HCT116 (cell line): Measurements from ENCODE around the gene XDH. TPM values are rescaled to one million over a fixed set of nuclear protein-coding genes. Genes with fewer than 3 reads are reported as not detected.

Source experiments
- ATAC-seq: fragments of 200-7000 bp; cut with Tn5 transposase; 2 replicates; pipeline ENCODE4 v1.9.1; 2020; ENCODE audit warnings: mild to moderate bottlenecking, moderate library complexity
- BruUV-seq: library from RNA; stranded (reverse); fragments of 400-500 nt; replicated peaks from 2 replicates; lab custom pipeline; 2021; lab: Mats Ljungman, UMichigan
- CTCF ChIA-PET: fragments of 300-600 bp; sonication (Branson Sonifier 250); formaldehyde crosslinking; loops from one replicate; lab custom pipeline; 2021; ENCODE audit warnings: antibody characterized with exemption; lab: Charles Lee
- POLR2A ChIA-PET: fragments of 300-600, 350-600 bp; sonication (Branson Sonifier 250); formaldehyde crosslinking; loops from one replicate; lab custom pipeline; 2021; ENCODE audit warnings: antibody characterized with exemption; lab: Charles Lee
- RAD21 ChIA-PET, 2 experiments: fragments of 300-600 bp; sonication (Branson Sonifier 250); formaldehyde crosslinking; loops; one replicate each; lab custom pipeline; 2023; ENCODE audit warnings: low total read pairs in 2 of 2; ENCODE audit not compliant: uncharacterized antibody in 2 of 2, unreplicated experiment in 2 of 2, low non-redundant PET in 1 of 2; lab: Charles Lee
- DNase-seq: peaks from one replicate; pipeline ENCODE4 v3.0.0-alpha.2; 2010; ENCODE audit warnings: low read depth, low spot score
- H2AFZ ChIP-seq: fragments of 200-600 bp; shearing (Covaris generic), sonication (generic); 2 replicates; pipeline ENCODE4 v1.6.1; 2017; ENCODE audit warnings: low read depth, mixed run types, mixed read lengths, antibody characterized with exemption, low read length; ENCODE audit not compliant: poor library complexity, severe bottlenecking
- H3K27ac ChIP-seq: 2 replicates; pipeline ENCODE4 v1.5.1; 2012; ENCODE audit warnings: low read depth, low read length
- H3K27me3 ChIP-seq: fragments of 200-600 bp; sonication (generic); 2 replicates; pipeline ENCODE4 v1.6.1; 2016; ENCODE audit warnings: mixed run types, low read length, mixed read lengths; ENCODE audit not compliant: insufficient read depth
- H3K36me3 ChIP-seq, 2 experiments: fragments of 200-500 bp in 1 of 2; fragments of 200-600 bp in 1 of 2; sonication (Bioruptor generic) in 1 of 2; sonication (generic) in 1 of 2; 2 replicates each; pipeline versions ENCODE4 v1.5.1 to v1.6.1; 2014 to 2016; ENCODE audit warnings: low read length in 2 of 2, inconsistent platforms in 1 of 2, mixed read lengths in 1 of 2, mixed run types in 1 of 2; ENCODE audit not compliant: insufficient read depth in 2 of 2, control insufficient read depth in 1 of 2
- H3K4me1 ChIP-seq, 2 experiments: fragments of 200-600 bp in 1 of 2; sonication (generic) in 1 of 2; 2 replicates each; pipeline versions ENCODE4 v1.5.1 to v1.6.1; 2012 to 2017; ENCODE audit warnings: low read length in 2 of 2, inconsistent platforms in 1 of 2, mild to moderate bottlenecking in 1 of 2, mixed read lengths in 1 of 2, mixed run types in 1 of 2, moderate library complexity in 1 of 2; ENCODE audit not compliant: insufficient read depth in 2 of 2, control insufficient read depth in 1 of 2
- H3K4me2 ChIP-seq: fragments of 200-600 bp; sonication (generic); 2 replicates; pipeline ENCODE4 v1.6.1; 2017; ENCODE audit warnings: mixed run types, low read length, mixed read lengths
- H3K4me3 ChIP-seq, 2 experiments: fragments of 200-600 bp in 1 of 2; sonication (generic) in 1 of 2; replicated peaks in 1 of 2; 2 replicates each; pipeline ENCODE4 v1.5.1; 2011 to 2016; ENCODE audit warnings: low read length in 2 of 2, control low read depth in 1 of 2, low read depth in 1 of 2, mild to moderate bottlenecking in 1 of 2, mixed read lengths in 1 of 2, mixed run types in 1 of 2
- H3K79me2 ChIP-seq: fragments of 200-600 bp; sonication (generic); 2 replicates; pipeline ENCODE4 v1.6.1; 2017; ENCODE audit warnings: mild to moderate bottlenecking, mixed run types, low read length, moderate library complexity, mixed read lengths; ENCODE audit not compliant: insufficient read depth
- H3K9ac ChIP-seq: fragments of 200-600 bp; sonication (generic); 2 replicates; pipeline ENCODE4 v1.6.1; 2016; ENCODE audit warnings: low read length, mixed read lengths
- H3K9me2 ChIP-seq: fragments of 200-600 bp; sonication (generic), shearing (Covaris generic); 2 replicates; pipeline ENCODE4 v1.6.1; 2017; ENCODE audit warnings: mixed run types, mild to moderate bottlenecking, moderate library complexity; ENCODE audit not compliant: insufficient read depth
- H3K9me3 ChIP-seq, 2 experiments: fragments of 200-500 bp in 1 of 2; fragments of 200-600 bp in 1 of 2; sonication (Bioruptor generic) in 1 of 2; sonication (generic) in 1 of 2; 2 replicates each; pipeline ENCODE4 v1.6.1; 2014 to 2017; ENCODE audit warnings: low read length in 2 of 2, mixed read lengths in 2 of 2, inconsistent platforms in 1 of 2, low read depth in 1 of 2, mild to moderate bottlenecking in 1 of 2, mixed run types in 1 of 2, moderate library complexity in 1 of 2; ENCODE audit not compliant: control insufficient read depth in 1 of 2, insufficient read depth in 1 of 2
- H4K20me1 ChIP-seq: fragments of 200-600 bp; sonication (generic), shearing (Covaris generic); 2 replicates; pipeline ENCODE4 v1.6.1; 2017; ENCODE audit warnings: mixed run types, mild to moderate bottlenecking, moderate library complexity; ENCODE audit not compliant: insufficient read depth
- ATF3 ChIP-seq: IDR thresholded peaks from 2 replicates; pipeline ENCODE4 v1.6.1; 2012
- ELF1 ChIP-seq: IDR thresholded peaks from 2 replicates; pipeline ENCODE4 v1.6.1; 2012; ENCODE audit warnings: low read depth, borderline replicate concordance
- MAX ChIP-seq: IDR thresholded peaks from 2 replicates; pipeline ENCODE4 v1.6.1; 2012
- SIN3A ChIP-seq: IDR thresholded peaks from 2 replicates; pipeline ENCODE4 v1.6.1; 2012; ENCODE audit warnings: low read depth
- YY1 ChIP-seq: IDR thresholded peaks from 2 replicates; pipeline ENCODE4 v1.6.1; 2011; ENCODE audit warnings: low read length, low read depth, moderate library complexity, mild to moderate bottlenecking; ENCODE audit not compliant: insufficient replicate concordance; ENCODE audit errors: extremely low read depth
- intact Hi-C: fragments of 100-400 bp; cut with micrococcal nuclease; formaldehyde crosslinking; loops from 2 replicates; pipeline ENCODE4 v1.10.0; 2022
- total RNA-seq: library from RNA; stranded (reverse); gene quantifications from one replicate; pipeline ENCODE4 v1.2.1, GENCODE V29; 2021; ENCODE audit not compliant: unreplicated experiment
- TF ChIP-seq, protein P1 (sequence below): IDR thresholded peaks from 2 replicates; pipeline ENCODE4 v1.6.1; 2012; ENCODE audit warnings: low read depth

The XDH gene
- total RNA-seq, 1 experiment from 2014 or later = 0.15 TPM

- Histone ChIP-seq H3K27me3 (no peaks in the 10 kb centered on the region), H3K36me3 (no peaks in the 10 kb centered on the region), H4K20me1 (no peaks in the 10 kb centered on the region), H3K9me2 (no peaks in the 10 kb centered on the region), H2AFZ (no peak overlapping the region), H3K4me1 (no peaks in the 10 kb centered on the region), H3K4me3 (no peak overlapping the region), H3K79me2 (no peaks in the 10 kb centered on the region)
- intact Hi-C loops = no loop called here
- no TSS peak for BruUV-seq
- CTCF ChIA-PET = no interaction called here
- DNase-seq (no peak), ATAC-seq (no peak)
- RAD21 ChIA-PET = no interaction called here
- POLR2A ChIA-PET = no interaction called here
- TF ChIP-seq ATF3 (no peak), ELF1 (no peak), SIN3A (no peak), YY1 (no peak), MAX (no peak)
- TF ChIP-seq, protein P1, sequence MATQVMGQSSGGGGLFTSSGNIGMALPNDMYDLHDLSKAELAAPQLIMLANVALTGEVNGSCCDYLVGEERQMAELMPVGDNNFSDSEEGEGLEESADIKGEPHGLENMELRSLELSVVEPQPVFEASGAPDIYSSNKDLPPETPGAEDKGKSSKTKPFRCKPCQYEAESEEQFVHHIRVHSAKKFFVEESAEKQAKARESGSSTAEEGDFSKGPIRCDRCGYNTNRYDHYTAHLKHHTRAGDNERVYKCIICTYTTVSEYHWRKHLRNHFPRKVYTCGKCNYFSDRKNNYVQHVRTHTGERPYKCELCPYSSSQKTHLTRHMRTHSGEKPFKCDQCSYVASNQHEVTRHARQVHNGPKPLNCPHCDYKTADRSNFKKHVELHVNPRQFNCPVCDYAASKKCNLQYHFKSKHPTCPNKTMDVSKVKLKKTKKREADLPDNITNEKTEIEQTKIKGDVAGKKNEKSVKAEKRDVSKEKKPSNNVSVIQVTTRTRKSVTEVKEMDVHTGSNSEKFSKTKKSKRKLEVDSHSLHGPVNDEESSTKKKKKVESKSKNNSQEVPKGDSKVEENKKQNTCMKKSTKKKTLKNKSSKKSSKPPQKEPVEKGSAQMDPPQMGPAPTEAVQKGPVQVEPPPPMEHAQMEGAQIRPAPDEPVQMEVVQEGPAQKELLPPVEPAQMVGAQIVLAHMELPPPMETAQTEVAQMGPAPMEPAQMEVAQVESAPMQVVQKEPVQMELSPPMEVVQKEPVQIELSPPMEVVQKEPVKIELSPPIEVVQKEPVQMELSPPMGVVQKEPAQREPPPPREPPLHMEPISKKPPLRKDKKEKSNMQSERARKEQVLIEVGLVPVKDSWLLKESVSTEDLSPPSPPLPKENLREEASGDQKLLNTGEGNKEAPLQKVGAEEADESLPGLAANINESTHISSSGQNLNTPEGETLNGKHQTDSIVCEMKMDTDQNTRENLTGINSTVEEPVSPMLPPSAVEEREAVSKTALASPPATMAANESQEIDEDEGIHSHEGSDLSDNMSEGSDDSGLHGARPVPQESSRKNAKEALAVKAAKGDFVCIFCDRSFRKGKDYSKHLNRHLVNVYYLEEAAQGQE = no peak
- TF ChIP-seq, all 23 proteins: peak for 0
- Histone ChIP-seq H3K27ac (no peak overlapping the region), H3K9ac (no peak overlapping the region), H3K4me2 (no peak overlapping the region), H3K9me3 (no peaks in the 10 kb centered on the region)
Observed at GRCh38 chr2:31365834-31366505, 48.6 kb downstream of the XDH start.
